HG02943 (cell line): Measurements from ENCODE around the gene LRP2BP.

Experiments
- ATAC-seq: cut with Tn5 transposase; IDR thresholded peaks from one replicate; pipeline ENCODE4 v1.9.1; 2021; ENCODE audit warnings: mild to moderate bottlenecking, low read depth, moderate library complexity; ENCODE audit not compliant: unreplicated experiment

The LRP2BP gene

DNA sequence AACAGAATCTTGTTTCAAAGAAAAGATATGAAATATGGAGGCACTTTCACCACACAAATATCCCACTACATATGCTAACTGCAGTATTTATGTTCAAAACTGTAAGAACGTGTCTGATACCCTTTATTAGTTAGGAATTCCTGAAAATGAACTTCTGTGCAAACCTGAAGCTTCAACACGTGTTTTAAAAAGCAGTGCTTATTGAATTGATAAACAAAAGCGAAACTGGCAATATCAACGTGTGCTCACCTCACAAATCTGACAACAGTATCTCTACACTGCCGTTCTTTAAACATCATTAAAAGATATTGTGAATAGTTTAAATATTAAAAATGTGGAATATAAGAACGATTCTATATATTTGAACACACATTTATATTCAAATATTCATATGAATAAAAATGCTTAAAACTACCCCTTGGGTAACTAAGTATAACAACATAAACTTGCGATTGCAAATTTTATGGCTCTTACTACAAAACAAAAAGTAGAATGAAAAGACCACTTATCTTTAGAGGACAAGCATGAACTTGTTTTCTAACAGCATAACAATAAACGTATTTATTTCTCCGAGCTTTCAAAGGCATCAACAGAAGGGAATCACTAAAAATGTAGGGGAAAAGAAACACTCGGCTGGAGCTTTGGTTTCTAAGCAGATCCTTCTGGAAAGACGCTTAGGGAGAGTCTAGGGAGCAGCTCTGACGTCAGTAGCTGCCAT is at the start of gene LRP2BP:
Gene LRP2BP (minus strand): TSS at position 687 of the 718 bp plus-strand sequence. CDS start 17,738 bp downstream, outside the sequence.
- ATAC-seq = no peak

DNA sequence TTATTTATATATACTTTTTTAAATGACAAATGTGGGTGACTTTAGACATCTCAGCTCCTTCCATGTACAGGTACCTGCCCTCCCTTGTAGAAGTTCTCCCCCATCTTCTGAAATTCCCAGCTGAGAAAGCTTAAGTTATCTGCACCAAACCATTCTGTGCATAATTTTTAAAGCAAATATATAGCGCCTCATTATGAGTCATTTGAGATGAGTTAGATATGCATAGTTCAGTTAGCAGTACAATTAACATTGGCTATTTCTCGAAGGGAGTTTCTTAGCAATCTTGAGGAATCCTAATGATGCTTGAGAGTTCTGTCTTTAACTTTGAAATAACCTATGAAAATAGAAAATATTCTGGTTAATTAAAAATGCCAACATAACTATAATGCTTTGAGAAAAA is 49.5 kb upstream of the LRP2BP start:
- ATAC-seq = no peak

DNA sequence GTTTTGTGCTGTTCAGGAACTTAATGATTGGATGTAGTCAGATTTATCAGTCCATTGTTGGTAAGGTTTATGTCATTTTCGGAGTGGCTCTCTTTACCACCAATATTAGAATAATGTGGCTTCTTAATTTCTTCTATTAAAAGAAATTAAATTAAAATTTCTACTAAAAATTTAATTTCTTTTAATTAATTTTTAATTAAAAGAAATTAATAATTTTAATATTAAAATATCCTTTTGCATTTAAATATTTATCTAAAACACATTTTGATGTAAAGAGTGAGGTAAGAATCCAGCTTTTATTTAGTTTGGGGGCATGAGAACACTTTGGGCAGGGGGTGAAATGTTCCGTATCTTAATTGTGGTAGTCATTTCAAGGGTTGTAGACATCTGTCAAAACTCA is 45.8 kb upstream of the LRP2BP start:
- no peak for ATAC-seq

DNA sequence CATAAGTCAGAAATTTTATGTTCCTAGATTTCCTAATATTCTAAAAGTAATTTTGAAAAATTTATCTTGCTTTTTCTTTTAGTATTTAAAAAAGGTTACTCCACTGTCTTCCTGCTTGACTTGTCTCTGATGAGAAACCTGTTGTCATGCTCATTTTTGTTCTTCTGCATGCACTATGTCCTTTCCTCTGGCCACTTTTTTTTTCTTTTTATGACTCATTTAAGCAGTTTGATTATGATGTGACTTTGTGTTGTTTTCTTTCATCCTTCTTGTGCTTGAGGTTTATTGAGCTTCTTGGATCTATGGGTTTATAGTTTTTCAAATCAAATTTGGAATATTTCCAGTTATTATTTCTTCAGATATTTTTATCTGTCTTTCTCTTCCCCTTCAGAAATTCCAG is 42.1 kb upstream of the LRP2BP start:
- ATAC-seq = no peak

DNA sequence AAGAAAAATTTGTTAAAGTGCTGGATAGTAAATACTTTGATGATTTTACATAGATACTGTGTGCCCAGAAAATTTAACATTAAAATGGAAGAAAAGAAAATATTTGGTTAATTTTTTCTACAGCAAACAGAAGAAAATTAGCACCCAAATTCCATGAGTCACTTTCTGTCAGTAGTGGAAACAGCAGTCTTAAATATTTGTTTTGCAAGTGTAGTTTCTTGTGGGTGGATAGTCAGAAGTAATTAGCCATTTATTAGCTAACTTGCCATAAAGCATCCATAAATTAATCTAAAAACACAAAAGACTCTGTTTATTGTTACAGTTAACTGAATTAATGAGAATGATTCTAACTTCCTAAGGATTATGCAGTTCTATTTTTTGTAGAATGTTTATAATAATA is 39.7 kb upstream of the LRP2BP start:
- ATAC-seq = no peak

DNA sequence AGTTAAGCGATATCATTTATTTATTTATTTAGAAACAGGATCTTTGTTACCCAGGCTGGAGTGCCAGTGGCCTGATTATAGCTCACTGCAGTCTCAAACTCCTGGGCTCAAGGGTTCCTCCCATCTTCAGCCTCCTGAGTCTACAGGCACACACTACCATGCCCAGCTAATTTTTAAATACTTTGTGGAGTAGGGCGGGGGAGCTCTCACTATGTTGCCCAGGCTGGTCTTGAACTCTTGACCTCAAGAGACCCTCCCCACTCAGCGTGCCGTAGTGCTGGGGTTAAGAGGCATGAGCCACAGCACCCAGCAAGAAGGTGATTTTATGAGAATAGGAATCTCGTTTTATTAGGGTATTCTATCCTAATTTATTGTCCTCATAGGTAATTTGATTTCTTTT is 33.9 kb upstream of the LRP2BP start:
- no peak for ATAC-seq

DNA sequence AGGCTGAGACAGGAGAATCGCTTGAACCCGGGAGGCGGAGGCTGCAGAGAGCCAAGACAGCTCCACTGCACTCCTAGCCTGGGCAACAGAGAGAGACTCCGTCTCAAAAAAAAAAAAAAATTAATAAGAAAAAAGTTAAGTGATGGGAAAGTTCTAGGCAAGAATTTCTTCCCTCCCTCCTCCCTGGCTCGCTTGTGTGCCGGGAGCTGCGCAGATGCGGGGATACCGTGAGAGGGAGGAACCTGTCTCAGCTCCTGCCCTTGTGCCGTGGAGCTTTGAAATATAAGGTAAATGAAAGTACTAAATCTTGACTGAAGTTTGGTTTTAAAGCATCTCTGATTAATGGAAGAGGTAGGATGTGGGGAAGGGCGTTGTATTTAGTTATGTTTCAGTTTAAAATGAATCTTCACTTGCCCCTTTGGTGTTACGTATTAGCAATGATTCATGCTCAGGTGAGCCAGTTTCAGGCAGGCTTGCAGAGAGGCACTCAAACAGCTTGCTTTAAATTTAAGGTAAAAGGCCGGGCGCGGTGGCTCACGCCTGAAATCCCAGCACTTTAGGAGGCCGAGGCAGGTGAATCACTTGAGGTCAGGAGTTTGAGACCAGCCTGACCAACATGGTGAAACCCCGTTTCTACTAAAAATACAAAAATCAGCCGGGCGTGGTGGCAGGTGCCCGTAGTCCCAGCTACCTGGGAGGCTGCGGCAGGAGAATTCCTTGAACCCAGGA is 31.4 kb upstream of the LRP2BP start:
- ATAC-seq = no peak

DNA sequence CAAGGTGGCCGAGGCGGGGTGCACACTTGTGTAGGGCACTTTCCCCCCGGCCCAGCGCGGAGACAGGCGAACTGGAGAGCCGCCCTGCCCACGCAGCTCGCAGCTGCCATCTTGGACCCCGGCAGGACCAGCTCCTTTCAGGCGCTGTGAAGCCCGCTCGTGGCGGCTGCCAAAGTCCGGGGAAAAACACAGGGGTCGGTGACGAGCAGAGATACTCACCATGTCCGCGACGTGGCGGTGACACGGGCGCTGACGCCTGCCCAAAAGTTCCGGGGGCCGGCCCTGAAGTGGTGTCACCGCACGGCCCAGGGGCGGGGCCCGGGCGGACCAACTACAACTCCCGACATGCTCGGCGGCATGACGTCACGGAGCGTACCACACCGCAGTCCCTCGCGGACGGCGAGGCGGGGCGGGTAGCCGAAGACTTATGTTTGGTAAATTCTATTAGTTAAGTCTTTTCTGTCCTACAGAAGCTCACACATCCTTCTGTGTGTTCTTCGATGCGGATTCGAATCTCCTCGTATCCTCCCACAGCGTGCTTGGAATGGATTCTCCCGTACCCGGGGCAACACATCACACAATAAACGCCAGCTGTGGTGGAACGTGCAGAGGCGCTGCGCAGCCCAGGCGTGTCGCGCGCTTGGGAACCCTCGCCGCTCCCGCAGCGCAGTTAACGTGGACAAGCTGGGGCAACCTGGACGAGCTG is 30.1 kb upstream of the LRP2BP start, which contains the start of gene UFSP2:
Gene UFSP2 (minus strand): TSS at position 318 of the 706 bp plus-strand sequence. CDS start 96 bp downstream, at position 222.
- peak; percentile 93 for ATAC-seq

DNA sequence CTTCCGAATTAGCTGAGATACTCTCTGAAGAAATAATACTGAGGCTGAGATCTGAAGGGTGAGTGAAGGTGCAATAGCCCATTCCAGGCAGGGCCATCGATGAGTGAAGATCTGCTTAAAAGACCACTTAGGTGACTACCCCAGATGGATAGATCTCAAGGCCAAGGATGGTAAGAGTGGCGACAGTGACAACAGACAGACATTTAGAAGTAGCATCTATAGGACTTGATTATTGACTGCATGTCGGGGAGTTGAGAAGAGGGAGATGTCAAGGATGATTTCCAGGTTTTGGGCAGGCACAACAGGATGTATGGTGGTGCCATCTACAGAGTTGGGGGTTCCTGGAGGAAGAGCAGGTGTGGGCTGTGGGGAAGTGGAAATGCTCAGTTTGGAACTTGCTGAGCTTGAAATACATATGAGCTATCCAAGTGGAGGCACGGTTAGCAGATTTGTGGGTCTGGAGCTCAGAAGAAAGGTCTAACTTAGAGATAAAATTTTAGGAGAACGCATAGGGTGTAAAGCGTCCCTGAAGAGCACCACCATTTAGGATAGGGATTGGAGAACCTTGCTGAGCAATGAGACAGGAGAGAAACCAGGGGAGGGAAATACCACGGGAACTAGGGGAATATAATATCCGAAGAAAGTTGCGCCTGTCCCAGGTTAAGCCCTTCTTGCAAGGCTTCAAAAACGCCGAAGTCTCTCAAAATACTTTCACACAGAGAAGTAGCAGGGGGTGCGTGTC is 29.4 kb upstream of the LRP2BP start:
- peak; percentile 18 for ATAC-seq

DNA sequence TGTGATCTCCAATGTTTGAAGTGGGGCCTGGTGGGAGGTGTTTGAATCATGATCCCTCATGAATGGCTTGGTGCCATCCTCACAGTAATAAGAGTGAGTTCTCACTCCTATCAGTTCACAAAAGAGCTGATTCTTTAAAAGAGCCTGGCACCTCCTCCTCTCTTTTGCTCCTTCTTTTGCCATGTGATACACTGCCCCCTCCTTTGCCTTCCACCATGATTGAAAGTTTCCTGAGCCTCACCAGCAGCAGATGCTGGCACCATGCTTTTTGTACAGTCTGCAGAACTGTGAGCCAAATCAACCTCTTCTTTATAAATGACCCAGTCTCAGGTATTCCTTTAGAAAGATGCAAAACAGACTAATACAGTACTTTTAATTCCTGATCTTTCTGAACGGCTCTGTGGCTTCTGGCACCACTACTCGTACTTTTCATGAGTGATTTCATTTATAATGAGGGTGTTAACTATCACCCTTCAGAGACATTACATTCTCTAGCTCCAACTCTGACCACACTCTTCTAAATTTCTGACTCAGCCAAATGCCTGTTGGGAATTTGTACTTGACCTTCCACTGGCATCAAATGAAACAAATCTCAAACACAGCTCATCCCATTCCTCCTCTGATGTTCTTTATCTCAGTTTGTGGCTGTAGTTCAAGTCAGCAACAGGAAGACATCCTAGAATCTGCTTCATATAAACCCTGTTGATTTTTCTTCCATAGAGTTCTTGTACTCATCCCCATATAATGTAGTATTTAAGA is 25.8 kb upstream of the LRP2BP start:
- no peak for ATAC-seq

DNA sequence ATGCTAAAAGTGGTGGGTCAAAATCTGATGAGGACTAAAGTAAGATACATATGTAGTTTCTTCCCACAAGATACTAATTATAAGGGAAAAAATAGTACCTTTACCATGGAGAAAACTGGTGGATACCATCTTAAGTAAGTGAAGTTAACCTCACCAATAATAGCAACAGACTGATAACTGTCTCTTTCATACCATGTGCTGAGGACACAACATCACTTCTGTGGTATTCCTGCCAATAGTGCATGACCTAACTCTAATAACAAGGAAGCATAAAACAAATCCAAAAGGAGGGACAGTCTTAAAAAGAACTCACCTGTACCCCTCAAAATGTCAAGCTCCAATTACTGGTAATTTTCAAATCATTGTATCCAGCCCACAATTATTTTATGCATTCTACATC is 21.2 kb upstream of the LRP2BP start:
- ATAC-seq = no peak

DNA sequence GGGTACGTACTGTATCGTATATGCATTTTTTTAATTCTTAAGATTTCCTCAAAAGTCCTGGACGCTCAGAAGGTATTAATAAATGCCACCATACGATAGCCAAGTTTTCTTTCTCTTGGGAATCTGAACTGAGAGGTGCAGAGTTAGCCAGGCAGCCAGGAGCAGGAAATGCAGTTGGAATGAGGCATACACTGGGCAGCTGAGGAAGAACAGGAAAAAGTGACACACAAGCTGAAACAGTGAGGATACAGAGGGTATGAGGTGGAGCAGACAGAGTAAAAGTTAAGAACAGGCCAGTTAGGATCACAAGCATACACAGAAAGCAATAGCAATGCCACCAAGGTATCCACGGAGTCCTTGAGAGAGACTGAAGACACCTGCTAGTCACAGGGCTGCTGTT is 16.7 kb upstream of the LRP2BP start:
- ATAC-seq = no peak

DNA sequence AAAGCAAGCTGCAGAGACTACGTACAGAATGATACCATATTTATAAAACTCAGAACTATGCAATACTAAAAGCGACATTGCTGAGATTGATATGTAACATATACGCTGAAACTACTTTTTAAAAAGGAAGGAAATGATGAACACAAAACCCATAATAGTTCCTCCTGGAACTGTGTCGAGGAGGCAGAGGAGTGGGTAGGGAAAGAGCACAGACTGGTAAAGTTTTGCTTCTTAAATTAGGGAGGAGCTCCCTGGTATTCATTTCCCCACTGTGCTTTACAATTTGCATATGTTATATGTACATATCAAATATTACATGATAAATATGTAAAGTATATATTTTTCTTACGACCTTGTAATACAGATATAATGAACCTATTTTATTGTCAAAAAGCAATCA is 16.1 kb upstream of the LRP2BP start:
- ATAC-seq = no peak

DNA sequence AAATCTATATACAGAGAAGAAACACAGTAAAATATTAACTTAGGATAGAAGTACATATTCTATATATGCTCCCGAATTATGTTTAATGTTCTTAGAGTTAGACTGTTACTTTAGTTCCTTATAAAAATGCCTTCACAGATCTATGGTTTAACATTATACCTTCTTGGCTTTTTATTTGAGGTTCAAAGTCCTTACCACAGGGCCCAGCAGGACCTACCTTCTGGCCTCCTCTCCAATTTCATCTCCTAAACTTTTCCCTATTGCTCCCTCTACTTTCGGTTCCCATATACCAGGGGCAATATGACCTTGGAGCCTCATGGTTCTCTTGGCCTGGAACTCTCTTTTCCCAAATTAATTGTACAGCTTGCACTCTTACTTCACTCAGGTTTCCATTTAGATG is 12.7 kb upstream of the LRP2BP start:
- ATAC-seq = no peak

DNA sequence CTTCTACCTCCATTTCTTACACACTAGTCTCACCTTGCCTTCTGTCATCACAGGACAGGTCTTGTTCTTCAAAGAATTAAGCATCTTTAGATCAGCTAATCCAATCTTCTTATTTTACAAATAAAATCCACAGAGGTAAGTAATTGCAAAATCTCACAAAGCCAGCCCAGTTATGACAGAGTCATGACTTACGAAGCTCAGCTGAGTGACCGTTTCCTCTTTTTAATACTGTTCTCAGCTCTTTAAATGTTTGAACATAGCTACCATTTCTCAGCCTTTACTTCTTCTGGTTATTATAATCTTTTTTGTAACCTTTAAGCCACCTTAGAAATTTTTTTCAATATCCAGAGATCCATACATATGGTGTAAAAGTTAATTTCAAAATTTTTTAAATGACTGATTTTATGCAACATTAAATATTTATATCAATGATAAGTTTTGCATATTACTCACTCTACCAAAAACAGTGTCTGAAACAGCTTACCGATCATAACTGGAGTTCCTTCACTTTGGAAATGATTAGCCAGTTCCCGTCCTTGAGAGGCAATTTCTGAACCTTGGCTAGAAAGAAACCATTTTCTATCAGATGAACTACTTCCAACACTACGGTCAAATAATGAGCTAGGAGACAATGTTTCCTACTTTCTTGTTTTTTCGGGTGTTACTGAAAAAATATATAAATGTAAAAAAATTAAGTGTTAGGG is 9.7 kb upstream of the LRP2BP start:
- ATAC-seq = no peak

DNA sequence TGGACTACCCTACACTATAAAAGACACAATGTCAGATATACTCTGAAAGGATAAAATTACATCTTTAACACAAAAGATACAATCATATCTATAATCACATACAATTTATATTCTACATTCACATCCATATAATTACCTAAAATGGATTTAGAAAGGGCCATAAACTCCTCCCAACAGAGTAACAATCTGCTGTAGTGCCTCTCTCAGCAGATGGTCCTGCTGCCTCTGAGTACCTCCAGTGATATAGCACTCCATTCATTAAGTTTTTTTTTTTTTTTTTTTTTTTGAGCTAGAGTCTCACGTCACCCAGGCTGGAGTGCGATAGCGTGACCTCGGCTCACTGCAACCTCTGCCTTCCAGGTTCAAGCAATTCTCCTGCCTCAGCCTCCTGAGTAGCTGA is 8.3 kb upstream of the LRP2BP start:
- ATAC-seq = no peak

DNA sequence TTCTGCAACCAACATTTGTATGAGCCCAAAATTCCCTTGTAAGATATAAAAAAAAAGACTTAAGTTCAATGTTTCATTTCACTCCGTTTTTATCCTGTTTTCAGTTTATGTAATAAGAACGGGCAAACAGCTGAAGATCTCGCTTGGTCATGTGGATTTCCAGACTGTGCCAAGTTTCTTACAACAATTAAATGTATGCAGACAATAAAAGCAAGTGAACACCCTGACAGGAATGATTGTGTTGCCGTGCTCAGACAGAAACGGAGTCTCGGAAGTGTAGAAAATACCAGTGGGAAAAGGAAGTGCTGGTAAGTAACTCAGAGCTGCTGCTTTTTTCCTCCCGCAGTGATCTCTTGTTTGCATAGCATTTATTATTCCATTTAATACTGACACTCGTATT is 3.7 kb upstream of the LRP2BP start:
- ATAC-seq = no peak

DNA sequence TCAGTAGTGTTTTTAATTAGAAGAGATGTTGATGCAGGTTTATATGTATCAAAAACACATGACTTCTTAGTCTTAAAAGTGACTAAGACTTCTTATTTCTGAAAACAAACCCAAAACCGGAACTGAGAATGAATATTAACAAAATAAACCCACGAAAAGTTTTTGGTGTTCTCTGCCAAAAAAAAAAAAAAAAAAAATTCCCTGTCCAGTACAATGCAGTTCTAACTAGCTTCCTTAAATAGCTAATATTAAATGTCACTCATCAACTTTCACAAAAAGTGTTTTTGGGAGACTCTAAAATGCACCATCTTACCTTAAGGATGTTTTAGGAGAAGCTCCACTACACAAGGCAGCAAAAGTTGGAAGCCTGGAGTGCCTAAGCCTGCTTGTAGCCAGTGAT is 2.9 kb upstream of the LRP2BP start:
- no peak for ATAC-seq

DNA sequence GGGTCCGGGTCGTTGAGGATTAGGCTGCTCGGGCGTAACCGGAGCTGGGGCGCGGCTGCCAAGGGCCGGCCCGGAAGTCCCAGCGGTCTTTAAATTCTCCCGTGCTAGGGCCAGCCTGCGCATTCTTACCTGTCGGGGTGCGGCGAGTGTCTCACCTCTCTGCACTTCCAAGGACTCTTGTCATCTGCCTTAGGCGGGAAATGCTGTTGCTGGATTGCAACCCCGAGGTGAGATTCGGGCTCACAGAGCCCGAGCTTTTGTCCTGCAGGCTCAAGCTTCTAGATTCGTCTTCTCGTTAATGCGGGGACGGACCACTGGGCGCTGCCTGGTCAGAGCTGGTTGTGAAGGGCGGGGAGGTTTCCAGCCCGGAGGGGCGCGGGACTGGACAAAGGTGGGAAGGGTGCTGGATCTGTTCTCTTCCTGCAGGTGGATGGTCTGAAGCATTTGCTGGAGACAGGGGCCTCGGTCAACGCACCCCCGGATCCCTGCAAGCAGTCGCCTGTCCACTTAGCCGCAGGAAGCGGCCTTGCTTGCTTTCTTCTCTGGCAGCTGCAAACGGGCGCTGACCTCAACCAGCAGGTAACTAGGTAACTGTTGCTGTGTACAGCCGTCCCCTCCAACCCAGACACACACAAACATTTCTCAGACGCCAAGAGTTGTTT is 1.1 kb upstream of the LRP2BP start, which contains the start of gene ANKRD37:
Gene ANKRD37 (plus strand): TSS at position 118 of the 662 bp plus-strand sequence. CDS start 83 bp downstream, at position 201.
- peak; percentile 4 for ATAC-seq
